ELR (cell line): Measurements from ENCODE around the gene RAPGEF2.
"Not testable (repeated sequence)": the region's sequence is repeated elsewhere in the genome, so short reads cannot be mapped to it uniquely, and the experiment has no call there.

ENCODE experiments used
- DNase-seq: peaks from one replicate; pipeline ENCODE4 v3.0.0-alpha.2; 2015; ENCODE audit warnings: low read depth

RAPGEF2 gene, protein sequence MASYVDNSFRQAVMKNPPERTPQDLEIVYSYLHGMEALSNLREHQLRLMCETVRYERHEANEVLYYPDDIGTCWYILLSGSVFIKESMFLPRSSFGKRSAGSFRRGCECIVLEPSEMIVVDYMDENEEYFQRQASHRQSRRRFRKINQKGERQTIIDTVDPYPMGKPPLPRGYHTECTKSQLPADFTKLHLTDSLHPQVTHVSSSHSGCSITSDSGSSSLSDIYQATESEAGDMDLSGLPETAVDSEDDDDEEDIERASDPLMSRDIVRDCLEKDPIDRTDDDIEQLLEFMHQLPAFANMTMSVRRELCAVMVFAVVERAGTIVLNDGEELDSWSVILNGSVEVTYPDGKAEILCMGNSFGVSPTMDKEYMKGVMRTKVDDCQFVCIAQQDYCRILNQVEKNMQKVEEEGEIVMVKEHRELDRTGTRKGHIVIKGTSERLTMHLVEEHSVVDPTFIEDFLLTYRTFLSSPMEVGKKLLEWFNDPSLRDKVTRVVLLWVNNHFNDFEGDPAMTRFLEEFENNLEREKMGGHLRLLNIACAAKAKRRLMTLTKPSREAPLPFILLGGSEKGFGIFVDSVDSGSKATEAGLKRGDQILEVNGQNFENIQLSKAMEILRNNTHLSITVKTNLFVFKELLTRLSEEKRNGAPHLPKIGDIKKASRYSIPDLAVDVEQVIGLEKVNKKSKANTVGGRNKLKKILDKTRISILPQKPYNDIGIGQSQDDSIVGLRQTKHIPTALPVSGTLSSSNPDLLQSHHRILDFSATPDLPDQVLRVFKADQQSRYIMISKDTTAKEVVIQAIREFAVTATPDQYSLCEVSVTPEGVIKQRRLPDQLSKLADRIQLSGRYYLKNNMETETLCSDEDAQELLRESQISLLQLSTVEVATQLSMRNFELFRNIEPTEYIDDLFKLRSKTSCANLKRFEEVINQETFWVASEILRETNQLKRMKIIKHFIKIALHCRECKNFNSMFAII (N-terminal part only)

DNA sequence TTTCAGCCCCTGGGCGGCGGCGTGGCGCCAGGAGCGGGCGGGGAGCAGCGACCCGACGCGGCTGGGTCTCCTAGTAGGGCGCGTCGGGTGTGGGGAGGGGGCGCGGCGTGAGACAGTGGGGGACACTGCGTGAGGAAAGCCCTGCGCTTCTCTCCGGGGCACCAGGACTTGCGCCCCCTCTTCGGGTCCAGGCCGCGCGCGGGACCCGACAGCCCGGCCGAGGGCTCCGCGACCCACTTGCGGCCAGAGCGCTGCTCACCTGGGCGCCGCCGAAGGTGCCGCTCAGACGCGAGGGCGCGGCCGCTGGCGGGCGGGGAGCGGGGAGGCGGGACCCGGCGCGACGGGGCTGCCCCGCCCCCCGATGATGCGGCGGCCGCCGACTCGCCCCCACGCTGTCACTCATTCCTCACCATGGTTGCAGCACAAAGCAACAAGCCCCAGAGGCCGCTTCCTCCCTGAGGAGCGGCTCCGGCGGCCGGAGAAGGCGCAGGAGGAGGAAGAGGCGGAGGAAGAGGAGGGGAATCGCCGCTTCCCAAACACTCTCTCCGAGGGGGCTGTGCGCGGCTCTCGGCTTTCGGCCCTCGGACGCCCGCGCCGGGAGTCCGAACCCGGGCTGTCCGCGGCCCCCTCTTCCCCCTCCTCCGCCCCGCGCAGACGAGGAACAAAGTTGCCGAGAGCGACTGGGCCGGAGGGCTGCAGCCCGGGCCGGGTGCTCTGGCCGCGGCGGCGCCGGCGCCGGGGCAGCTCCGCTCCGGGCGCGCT lies at the start of gene RAPGEF2:
Gene RAPGEF2, plus strand, starts transcription at position 458 of the 762 bp plus-strand sequence. CDS start 1,084 bp downstream, outside the sequence.
- DNase-seq, result peak; percentile 93

DNA sequence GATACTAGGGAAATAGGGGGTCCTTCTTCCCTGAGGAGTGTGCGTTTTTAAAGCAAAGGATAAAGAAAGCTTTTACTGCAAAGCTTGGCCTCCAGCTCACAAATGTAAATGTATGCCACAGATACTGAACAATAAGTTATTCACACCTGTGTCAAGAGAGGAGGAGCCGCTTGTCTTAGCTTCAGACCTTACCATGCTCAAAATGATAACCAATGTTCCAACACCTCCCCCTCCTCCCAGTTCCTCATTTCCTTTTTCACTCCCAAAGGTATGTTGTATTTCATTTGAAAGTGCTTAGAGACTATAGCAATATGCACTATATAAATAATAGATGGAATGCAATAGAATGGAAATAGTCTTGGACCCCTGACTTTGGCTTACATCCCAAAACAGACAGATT lies 47.0 kb upstream of the RAPGEF2 start:
- no peak for DNase-seq

DNA sequence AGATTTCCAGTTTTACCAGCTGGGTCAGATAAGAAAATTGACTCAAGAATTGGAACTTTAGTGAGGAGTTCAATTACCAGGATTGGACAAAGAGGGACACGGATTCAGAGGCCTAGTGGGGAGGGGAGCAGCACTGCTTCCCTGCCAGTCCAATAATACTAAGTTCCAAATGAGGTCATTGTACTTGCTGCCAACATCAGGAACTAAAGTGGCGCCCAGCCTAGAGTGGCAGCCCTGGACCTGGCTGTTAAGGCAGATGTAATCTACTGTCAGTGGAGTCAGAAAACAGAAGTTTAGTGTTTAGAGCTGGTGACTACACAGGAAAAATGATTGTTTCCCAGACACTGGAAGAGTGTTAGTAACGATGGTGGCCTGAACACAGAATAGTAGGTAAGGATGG lies 42.7 kb upstream of the RAPGEF2 start:
- DNase-seq, result no peak

DNA sequence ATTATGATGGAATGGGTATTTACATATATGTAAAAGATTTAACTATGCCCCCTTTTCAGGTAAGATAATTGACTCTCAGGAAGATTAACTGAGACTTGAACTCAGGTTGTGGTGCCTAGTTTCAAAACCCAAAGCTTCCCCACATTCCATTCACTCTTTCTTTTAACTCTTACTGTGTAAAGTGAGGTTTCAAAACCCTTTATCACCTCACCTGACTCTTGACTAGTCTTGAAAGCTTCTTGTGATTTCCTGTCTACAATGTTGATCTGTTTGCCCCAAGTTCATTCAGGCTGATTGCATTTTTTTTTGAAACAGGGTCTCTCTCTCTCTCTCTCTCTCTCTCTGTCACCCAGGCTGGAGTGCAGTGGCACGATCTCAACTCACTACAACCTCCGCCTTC lies 40.5 kb upstream of the RAPGEF2 start:
- no peak for DNase-seq

GRCh38 chr4:159065513-159066240 lies 37.2 kb upstream of the RAPGEF2 start:
- no peak for DNase-seq

DNA sequence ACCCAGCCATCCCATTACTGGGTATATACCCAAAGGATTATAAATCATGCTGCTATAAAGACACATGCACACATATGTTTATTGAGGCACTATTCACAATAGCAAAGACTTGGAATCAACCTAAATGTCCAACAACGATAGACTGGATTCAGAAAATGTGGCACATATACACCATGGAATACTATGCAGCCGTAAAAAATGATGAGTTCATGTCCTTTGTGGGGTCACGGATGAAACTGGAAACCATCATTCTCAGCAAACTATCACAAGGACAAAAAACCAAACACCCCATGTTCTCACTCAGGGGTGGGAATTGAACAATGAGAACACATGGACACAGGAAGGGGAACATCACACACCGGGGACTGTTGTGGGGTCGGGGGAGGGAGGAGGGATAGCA lies 34.7 kb upstream of the RAPGEF2 start:
- DNase-seq, result not testable (repeated sequence)

- DNase-seq, result peak; percentile 34
These were observed 33.0 kb upstream of the RAPGEF2 start for GRCh38 chr4:159069922-159070321.

GRCh38 chr4:159070742-159071141 lies 32.1 kb upstream of the RAPGEF2 start:
- peak; percentile 62 for DNase-seq

GRCh38 chr4:159071178-159071968 lies 31.5 kb upstream of the RAPGEF2 start:
- DNase-seq, result peak; percentile 65

GRCh38 chr4:159071969-159072765 lies 30.7 kb upstream of the RAPGEF2 start:
- no peak for DNase-seq

GRCh38 chr4:159075531-159075932 lies 27.3 kb upstream of the RAPGEF2 start:
- DNase-seq, result peak; percentile 9

DNA sequence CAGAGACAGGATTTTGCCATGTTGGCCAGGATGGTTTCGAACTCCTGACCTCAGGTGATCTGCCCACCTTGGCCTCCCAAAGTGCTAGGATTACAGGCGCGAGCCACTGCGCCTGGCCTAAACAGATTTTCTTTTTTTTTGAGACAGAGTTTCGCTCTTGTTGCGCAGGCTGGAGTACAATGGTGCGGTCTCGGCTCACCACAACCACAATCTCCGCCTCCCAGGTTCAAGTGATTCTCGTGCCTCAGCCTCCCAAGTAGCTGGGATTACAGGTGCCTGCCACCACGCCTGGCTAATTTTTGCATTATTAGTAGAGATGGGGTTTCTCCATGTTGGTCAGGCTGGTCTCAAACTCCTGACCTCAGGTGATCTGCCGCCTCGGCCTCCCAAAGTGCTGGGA lies 25.9 kb upstream of the RAPGEF2 start:
- DNase-seq, result not testable (repeated sequence)

DNA sequence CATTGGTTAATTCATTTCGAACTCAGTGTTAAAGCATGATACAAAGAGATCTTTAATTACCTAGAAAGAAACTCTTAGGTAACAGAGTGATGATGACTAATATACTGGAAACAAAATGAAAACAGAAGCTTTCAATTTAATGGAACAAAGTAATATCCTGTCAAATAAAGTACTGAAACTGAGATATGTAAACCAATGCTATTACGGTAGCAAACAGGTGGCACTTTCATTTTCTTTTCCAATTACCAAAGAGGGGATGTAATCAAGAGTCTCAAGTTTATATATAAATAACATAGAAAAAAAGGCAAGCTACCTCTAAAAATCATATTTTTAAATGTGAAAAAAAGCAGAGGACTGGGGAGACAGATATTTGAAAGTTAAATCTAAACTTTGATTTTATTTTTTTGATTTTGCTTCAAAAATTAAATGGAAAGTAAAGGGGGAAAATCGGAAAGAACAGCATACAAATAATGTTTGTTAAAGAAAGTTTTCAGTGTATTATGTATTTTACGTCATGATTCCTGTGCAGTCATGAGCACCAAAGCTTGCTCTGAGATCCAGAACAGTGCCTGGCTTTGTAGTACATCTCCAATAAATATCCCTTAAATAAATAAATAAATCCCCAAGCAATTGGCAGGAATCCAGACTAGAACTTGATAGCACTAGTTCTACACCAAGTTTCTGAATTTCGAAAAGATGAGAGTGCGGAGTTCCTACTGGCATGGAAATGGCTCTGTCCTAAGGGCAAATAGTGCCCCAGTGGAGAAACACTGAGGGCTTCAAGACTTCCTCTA lies 25.0 kb upstream of the RAPGEF2 start:
- DNase-seq, result no peak

DNA sequence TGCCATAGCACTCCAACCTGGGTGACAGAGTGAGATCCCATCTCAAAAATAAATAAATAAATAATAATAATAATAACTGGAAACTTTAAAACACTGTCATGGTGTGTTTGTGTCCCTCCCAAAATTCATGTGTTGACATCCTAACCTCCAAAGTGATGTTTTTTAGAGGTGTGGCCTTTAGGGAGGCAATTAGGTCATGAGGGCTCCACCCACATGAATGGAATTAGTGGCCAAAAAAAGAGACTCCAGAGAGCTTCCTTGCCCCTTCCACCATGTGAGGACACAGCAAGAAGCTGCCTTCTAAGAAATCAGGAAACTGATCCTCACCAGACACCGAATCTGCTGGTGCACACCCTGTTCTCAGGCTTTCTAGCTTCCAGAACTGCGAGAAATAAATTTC lies 23.8 kb upstream of the RAPGEF2 start:
- no peak for DNase-seq

DNA sequence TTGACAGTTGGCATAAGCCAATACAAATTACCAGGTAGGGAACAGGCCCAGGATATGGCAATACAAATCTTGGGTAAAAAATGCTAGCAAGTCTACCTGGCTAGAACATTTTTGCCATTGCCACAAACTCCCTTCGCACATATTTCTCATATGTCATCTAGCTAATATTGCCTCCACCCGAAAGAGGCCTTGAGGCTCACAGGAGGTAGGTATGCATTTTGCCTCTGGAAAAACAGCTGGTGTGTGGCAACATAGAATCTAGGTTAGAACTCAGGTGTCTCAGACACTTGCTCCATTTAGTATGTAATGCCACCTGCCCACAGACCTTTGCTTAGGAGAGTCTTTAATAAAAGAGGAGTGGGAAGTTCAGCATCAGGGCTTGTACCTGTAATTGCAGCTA lies 16.3 kb upstream of the RAPGEF2 start:
- no peak for DNase-seq

DNA sequence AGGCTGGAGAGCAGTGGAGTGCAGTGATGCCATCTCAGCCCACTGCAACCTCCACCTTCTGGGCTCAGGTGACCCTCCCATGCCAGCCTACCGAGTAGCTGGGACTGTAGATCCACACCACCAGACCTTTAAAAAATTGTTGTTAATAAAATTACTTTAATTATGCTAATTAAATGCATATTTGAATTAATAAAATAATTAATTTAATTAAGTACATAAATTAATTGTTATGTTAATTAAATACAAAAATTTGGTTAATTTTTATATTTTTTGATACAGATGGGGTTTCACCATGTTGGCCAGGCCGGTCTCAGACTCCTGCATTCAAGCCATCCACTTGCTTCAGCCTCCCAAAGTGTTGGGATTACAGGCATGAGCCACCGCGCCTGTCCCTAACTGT lies 12.6 kb upstream of the RAPGEF2 start:
- no peak for DNase-seq

DNA sequence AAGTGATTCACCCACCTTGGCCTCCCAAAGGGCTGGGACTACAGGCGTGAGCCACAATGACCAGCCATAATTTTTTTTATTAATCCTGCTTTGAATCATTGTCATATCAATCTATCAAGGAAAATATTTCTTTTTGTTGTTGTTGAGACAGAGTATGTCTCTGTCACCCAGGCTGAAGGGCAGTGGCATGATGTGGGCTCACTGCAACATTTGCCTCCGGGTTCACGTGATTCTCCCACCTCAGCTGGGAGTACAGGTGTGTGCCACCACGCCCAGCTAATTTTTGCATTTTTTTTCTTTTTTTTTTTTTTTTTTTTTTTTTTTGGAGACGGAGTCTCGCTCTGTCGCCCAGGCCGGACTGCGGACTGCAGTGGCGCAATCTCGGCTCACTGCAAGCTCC lies 8.7 kb upstream of the RAPGEF2 start:
- not testable (repeated sequence) for DNase-seq

DNA sequence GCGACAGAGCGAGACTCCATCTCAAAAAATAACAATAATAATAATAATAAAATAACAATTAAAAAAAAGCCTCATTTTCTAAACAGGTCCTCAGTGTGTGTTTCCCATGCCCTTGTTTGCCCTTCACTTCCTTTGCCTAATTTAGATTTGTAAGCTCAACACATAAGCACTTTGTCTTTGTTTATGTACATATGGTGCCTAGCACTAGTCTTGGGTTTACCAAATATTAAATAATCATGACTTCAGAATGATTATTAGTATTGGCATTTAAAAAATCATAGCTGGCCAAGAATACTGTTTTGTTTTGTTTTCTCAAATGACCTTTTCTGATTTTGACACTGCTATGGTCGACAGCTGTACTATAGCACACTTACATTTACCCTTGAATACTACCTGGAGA lies 6.4 kb upstream of the RAPGEF2 start:
- DNase-seq, result no peak

GRCh38 chr4:159097144-159097543 lies 5.7 kb upstream of the RAPGEF2 start:
- no peak for DNase-seq
